Measurements from ENCODE around the gene GLP2R. TPM values are rescaled to one million over a fixed set of nuclear protein-coding genes. Genes with fewer than 3 reads are reported as not detected.

Gene GLP2R
- total and polyA plus RNA-seq, 10 of the 15 experiments (the other 5 are each of a cell fraction or from before 2014, with no cell fraction given), result not detected

GRCh38 chr17:9905078-9905415, 79.3 kb downstream of the GLP2R start, which contains the start of gene RCVRN:
RCVRN (minus strand) TSS chr17:9905271; CDS start chr17:9905180, 91 bp downstream.
- no TSS peak for BruUV-seq (replicated peaks)
- SMC1A ChIA-PET (ENCODE audit: uncharacterized antibody, unreplicated experiment), result no interaction called here
- no peak for FAIRE-seq
- H3K36me3 ChIP-seq (ENCODE audit: control insufficient read depth in 2 of 2, insufficient read depth in 2 of 2, low read length in 1 of 2), result no peaks in the 10 kb centered on the region
- H3K4me2 ChIP-seq (ENCODE audit: control insufficient read depth, insufficient read depth), result no peak within 1 kb of the TSS
- H3K27me3 ChIP-seq (replicated peaks in 1 of 2; ENCODE audit: control insufficient read depth in 2 of 2, insufficient read depth in 2 of 2, low read length in 1 of 2), result peaks cover 0 to 2% of the 10 kb centered on the region in 2 experiments; a peak in 1 of 4 replicates
- RAD21 ChIA-PET (ENCODE audit: unreplicated experiment), result no interaction called here
- H2AFZ ChIP-seq (ENCODE audit: control insufficient read depth, low read depth, low read length), result no peak within 1 kb of the TSS
- in situ Hi-C loops (cut with MboI) (no loop called here), intact Hi-C loops (cut with micrococcal nuclease; ENCODE audit: unreplicated experiment) (no loop called here)
- H3K79me2 ChIP-seq (ENCODE audit: control insufficient read depth, insufficient read depth, low read length), result no peaks in the 10 kb centered on the region
- H3K27ac ChIP-seq (ENCODE audit: control insufficient read depth, insufficient read depth), result no peak within 1 kb of the TSS
- H3K4me1 ChIP-seq (ENCODE audit: control insufficient read depth, insufficient read depth, low read length), result no peaks in the 10 kb centered on the region
- ATAC-seq, result no peak
- POLR2A ChIA-PET, result no interaction called here
- TF ChIP-seq MTA3 (IDR thresholded peaks at IDR 0.05; ENCODE audit: borderline replicate concordance, low read length) (no peak), USF2 (IDR thresholded peaks at IDR 0.05; ENCODE audit: borderline replicate concordance, low read depth, low read length) (no peak), KLF5 (IDR thresholded peaks at IDR 0.05; ENCODE audit: partially characterized antibody) (no peak), CEBPB (IDR thresholded peaks at IDR 0.05; ENCODE audit: borderline replicate concordance in 1 of 2, low read depth in 2 of 2, low read length in 2 of 2) (no peak), CBX5 (IDR thresholded peaks at IDR 0.05; ENCODE audit: low read depth) (no peak), ZNF384 (IDR thresholded peaks at IDR 0.05; ENCODE audit: borderline replicate concordance, low read depth, low read length) (no peak), RELA (IDR thresholded peaks at IDR 0.05; ENCODE audit: borderline replicate concordance, partially characterized antibody) (no peak), CBX3 (IDR thresholded peaks at IDR 0.05; ENCODE audit: borderline replicate concordance, low read depth) (no peak), MXI1 (IDR thresholded peaks at IDR 0.05; ENCODE audit: low read depth, low read length) (no peak), CREB1 (IDR thresholded peaks at IDR 0.05; ENCODE audit: low read depth) (no peak), CHD1 (IDR thresholded peaks at IDR 0.05; ENCODE audit: low read depth, low read length) (no peak), PKNOX1 (IDR thresholded peaks at IDR 0.05) (no peak), EED (IDR thresholded peaks at IDR 0.05; ENCODE audit: low read depth) (no peak), MTA2 (IDR thresholded peaks at IDR 0.05; ENCODE audit: low read depth) (no peak), EGR1 (IDR thresholded peaks at IDR 0.05; ENCODE audit: borderline replicate concordance in 1 of 2, low read depth in 2 of 2, low read length in 2 of 2) (no peak), KDM1A (IDR thresholded peaks at IDR 0.05; ENCODE audit: borderline replicate concordance) (no peak), HDAC2 (IDR thresholded peaks at IDR 0.05) (no peak), CREM (IDR thresholded peaks at IDR 0.05; ENCODE audit: low read depth) (no peak)
- no peaks in the 10 kb centered on the region for H4K20me1 ChIP-seq (ENCODE audit: control insufficient read depth, insufficient read depth)
- no peak within 1 kb of the TSS for H3K4me3 ChIP-seq
- CTCF ChIA-PET, result no interaction called here
- 18% methylated on average over 1 of the region's 11 CpGs for WGBS (ENCODE audit: insufficient coverage, insufficient replicate concordance, low lambda C conversion rate, missing lambda C conversion rate)
- H3K9ac ChIP-seq (ENCODE audit: control insufficient read depth, insufficient read depth, low read length), result no peak within 1 kb of the TSS
- DNase-seq (ENCODE audit: low read depth, low spot score), result no peak
- no peaks in the 10 kb centered on the region for H3K9me3 ChIP-seq (replicated peaks; ENCODE audit: control insufficient read depth, insufficient read depth, low read length)
